HEK293 (cell line): ENCODE data around the gene CCDC138.

ENCODE experiments used
- HOXD13 ChIP-seq: sonication (generic); formaldehyde crosslinking; IDR thresholded peaks from 2 replicates; pipeline ENCODE4 v1.8.0; 2022; ENCODE audit warnings: missing genetic modification reagents, borderline replicate concordance
- KLF10 ChIP-seq: fragments of 450-650 bp; IDR thresholded peaks from 2 replicates; pipeline ENCODE4 v1.5.1; 2018; ENCODE audit warnings: missing biosample characterization, mild to moderate bottlenecking, missing genetic modification characterization
- RBAK ChIP-seq: fragments of 450-650 bp; formaldehyde crosslinking; IDR thresholded peaks from 2 replicates; pipeline ENCODE4 v1.5.1; 2016; ENCODE audit warnings: missing biosample characterization, missing genetic modification characterization
- TRIM28 ChIP-seq: IDR thresholded peaks from 2 replicates; pipeline ENCODE4 v1.6.1; 2011; ENCODE audit warnings: low read length, control low read depth, borderline replicate concordance
- WT1 ChIP-seq: fragments of 450-650 bp; formaldehyde crosslinking; IDR thresholded peaks from 2 replicates; pipeline ENCODE4 v1.5.1; 2016; ENCODE audit warnings: missing biosample characterization, missing genetic modification characterization
- YY1 ChIP-seq: fragments of 450-650 bp; formaldehyde crosslinking; IDR thresholded peaks from 2 replicates; pipeline ENCODE4 v1.5.1; 2018; ENCODE audit warnings: missing biosample characterization, missing genetic modification characterization
- ZEB2 ChIP-seq: fragments of 450-650 bp; formaldehyde crosslinking; IDR thresholded peaks from 2 replicates; pipeline ENCODE4 v1.5.1; 2016; ENCODE audit warnings: missing biosample characterization, missing genetic modification characterization
- ZNF221 ChIP-seq: fragments of 450-650 bp; formaldehyde crosslinking; IDR thresholded peaks from 2 replicates; pipeline ENCODE4 v1.5.1; 2017; ENCODE audit warnings: missing biosample characterization, missing genetic modification characterization, borderline replicate concordance
- ZNF24 ChIP-seq: fragments of 450-650 bp; formaldehyde crosslinking; IDR thresholded peaks from 2 replicates; pipeline ENCODE4 v1.5.1; 2016; ENCODE audit warnings: missing biosample characterization, missing genetic modification characterization
- ZNF623 ChIP-seq: fragments of 450-650 bp; formaldehyde crosslinking; IDR thresholded peaks from 2 replicates; pipeline ENCODE4 v1.5.1; 2016; ENCODE audit warnings: missing biosample characterization, missing genetic modification characterization
- TF ChIP-seq, protein P1 (sequence below): fragments of 450-650 bp; formaldehyde crosslinking; IDR thresholded peaks from 2 replicates; pipeline ENCODE4 v1.5.1; 2016; ENCODE audit warnings: missing biosample characterization, missing genetic modification characterization
- TF ChIP-seq, protein P2 (sequence below): IDR thresholded peaks from 2 replicates; pipeline ENCODE4 v1.6.1; 2011; ENCODE audit warnings: mild to moderate bottlenecking, low read depth, low read length, borderline replicate concordance
- TF ChIP-seq, protein P3 (sequence below): fragments of 450-650 bp; formaldehyde crosslinking; IDR thresholded peaks from 2 replicates; pipeline ENCODE4 v1.5.1; 2016; ENCODE audit warnings: missing biosample characterization, missing genetic modification characterization, borderline replicate concordance

DNA sequence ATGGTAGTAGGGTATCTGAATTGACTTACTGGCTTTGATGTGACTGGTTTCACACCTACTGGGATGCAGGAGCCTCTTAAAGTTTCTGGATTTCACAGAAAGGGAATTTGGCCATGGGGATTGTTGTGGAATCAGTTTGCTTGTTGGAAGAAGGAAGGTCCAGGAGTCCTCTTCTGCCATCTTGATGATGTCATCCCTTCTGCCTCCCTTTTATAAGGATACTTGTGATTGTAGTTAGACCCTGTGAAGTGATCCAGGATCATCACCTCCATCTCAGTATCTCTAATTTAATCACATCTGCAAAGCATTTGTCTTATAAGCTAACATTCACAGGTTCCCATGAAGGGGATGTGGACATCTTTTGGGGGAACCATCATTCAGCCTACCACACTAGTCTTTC lies 79.5 kb downstream of the CCDC138 start:
- TF ChIP-seq, protein P1, sequence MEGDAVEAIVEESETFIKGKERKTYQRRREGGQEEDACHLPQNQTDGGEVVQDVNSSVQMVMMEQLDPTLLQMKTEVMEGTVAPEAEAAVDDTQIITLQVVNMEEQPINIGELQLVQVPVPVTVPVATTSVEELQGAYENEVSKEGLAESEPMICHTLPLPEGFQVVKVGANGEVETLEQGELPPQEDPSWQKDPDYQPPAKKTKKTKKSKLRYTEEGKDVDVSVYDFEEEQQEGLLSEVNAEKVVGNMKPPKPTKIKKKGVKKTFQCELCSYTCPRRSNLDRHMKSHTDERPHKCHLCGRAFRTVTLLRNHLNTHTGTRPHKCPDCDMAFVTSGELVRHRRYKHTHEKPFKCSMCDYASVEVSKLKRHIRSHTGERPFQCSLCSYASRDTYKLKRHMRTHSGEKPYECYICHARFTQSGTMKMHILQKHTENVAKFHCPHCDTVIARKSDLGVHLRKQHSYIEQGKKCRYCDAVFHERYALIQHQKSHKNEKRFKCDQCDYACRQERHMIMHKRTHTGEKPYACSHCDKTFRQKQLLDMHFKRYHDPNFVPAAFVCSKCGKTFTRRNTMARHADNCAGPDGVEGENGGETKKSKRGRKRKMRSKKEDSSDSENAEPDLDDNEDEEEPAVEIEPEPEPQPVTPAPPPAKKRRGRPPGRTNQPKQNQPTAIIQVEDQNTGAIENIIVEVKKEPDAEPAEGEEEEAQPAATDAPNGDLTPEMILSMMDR (tag by site-specific recombination), result no peak
- TF ChIP-seq, protein P2, sequence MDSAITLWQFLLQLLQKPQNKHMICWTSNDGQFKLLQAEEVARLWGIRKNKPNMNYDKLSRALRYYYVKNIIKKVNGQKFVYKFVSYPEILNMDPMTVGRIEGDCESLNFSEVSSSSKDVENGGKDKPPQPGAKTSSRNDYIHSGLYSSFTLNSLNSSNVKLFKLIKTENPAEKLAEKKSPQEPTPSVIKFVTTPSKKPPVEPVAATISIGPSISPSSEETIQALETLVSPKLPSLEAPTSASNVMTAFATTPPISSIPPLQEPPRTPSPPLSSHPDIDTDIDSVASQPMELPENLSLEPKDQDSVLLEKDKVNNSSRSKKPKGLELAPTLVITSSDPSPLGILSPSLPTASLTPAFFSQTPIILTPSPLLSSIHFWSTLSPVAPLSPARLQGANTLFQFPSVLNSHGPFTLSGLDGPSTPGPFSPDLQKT, result no peak
- TF ChIP-seq, protein P3, sequence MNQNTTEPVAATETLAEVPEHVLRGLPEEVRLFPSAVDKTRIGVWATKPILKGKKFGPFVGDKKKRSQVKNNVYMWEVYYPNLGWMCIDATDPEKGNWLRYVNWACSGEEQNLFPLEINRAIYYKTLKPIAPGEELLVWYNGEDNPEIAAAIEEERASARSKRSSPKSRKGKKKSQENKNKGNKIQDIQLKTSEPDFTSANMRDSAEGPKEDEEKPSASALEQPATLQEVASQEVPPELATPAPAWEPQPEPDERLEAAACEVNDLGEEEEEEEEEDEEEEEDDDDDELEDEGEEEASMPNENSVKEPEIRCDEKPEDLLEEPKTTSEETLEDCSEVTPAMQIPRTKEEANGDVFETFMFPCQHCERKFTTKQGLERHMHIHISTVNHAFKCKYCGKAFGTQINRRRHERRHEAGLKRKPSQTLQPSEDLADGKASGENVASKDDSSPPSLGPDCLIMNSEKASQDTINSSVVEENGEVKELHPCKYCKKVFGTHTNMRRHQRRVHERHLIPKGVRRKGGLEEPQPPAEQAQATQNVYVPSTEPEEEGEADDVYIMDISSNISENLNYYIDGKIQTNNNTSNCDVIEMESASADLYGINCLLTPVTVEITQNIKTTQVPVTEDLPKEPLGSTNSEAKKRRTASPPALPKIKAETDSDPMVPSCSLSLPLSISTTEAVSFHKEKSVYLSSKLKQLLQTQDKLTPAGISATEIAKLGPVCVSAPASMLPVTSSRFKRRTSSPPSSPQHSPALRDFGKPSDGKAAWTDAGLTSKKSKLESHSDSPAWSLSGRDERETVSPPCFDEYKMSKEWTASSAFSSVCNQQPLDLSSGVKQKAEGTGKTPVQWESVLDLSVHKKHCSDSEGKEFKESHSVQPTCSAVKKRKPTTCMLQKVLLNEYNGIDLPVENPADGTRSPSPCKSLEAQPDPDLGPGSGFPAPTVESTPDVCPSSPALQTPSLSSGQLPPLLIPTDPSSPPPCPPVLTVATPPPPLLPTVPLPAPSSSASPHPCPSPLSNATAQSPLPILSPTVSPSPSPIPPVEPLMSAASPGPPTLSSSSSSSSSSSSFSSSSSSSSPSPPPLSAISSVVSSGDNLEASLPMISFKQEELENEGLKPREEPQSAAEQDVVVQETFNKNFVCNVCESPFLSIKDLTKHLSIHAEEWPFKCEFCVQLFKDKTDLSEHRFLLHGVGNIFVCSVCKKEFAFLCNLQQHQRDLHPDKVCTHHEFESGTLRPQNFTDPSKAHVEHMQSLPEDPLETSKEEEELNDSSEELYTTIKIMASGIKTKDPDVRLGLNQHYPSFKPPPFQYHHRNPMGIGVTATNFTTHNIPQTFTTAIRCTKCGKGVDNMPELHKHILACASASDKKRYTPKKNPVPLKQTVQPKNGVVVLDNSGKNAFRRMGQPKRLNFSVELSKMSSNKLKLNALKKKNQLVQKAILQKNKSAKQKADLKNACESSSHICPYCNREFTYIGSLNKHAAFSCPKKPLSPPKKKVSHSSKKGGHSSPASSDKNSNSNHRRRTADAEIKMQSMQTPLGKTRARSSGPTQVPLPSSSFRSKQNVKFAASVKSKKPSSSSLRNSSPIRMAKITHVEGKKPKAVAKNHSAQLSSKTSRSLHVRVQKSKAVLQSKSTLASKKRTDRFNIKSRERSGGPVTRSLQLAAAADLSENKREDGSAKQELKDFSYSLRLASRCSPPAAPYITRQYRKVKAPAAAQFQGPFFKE (tag by site-specific recombination), result no peak
- TF ChIP-seq RBAK (tag by site-specific recombination) (no peak), ZNF221 (no peak), ZNF623 (no peak), WT1 (no peak), ZEB2 (no peak), KLF10 (tag by site-specific recombination) (no peak), TRIM28 (no peak), HOXD13 (CRISPR knock-in tag) (no peak), ZNF24 (tag by site-specific recombination) (no peak), YY1 (tag by site-specific recombination) (no peak)
